ENCODE data around the gene CFAP46. TPM values are rescaled to one million over a fixed set of nuclear protein-coding genes. Genes with fewer than 3 reads are reported as not detected.

Gene CFAP46
- total and polyA plus RNA-seq, 9 of the 15 experiments (the other 6 are each of a cell fraction or from before 2014, with no cell fraction given), result not detected

DNA sequence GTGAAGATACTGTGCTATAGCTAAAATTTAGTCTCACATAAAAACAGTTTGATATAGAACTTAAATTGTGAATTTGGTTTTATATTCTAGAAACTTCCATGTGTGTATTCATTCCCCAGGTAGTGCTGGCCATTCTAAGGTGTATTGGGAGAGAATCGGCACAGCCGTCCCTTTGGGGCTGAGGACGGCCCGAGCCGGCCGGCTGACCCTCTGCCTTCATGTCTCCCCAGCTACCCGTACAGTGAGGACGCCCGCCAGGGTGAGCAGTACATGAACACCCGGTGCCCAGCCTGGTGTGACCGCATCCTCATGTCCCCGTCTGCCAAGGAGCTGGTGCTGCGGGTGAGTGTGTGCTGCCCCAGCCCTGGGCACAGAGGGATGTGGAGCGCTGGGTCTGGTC is 164.9 kb downstream of the CFAP46 start (continued):
- TF ChIP-seq MAFG (tag; conservative IDR thresholded peaks at IDR 0.05) (no peak), ZZZ3 (IDR thresholded peaks at IDR 0.05) (no peak)
- TF ChIP-seq, protein P1, sequence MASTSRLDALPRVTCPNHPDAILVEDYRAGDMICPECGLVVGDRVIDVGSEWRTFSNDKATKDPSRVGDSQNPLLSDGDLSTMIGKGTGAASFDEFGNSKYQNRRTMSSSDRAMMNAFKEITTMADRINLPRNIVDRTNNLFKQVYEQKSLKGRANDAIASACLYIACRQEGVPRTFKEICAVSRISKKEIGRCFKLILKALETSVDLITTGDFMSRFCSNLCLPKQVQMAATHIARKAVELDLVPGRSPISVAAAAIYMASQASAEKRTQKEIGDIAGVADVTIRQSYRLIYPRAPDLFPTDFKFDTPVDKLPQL (IDR thresholded peaks at IDR 0.05; ENCODE audit: extremely low read depth, insufficient read length), result no peak
- TF ChIP-seq, protein P2, sequence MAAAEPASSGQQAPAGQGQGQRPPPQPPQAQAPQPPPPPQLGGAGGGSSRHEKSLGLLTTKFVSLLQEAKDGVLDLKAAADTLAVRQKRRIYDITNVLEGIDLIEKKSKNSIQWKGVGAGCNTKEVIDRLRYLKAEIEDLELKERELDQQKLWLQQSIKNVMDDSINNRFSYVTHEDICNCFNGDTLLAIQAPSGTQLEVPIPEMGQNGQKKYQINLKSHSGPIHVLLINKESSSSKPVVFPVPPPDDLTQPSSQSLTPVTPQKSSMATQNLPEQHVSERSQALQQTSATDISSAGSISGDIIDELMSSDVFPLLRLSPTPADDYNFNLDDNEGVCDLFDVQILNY (CRISPR knock-in tag; IDR thresholded peaks at IDR 0.05), result no peak

DNA sequence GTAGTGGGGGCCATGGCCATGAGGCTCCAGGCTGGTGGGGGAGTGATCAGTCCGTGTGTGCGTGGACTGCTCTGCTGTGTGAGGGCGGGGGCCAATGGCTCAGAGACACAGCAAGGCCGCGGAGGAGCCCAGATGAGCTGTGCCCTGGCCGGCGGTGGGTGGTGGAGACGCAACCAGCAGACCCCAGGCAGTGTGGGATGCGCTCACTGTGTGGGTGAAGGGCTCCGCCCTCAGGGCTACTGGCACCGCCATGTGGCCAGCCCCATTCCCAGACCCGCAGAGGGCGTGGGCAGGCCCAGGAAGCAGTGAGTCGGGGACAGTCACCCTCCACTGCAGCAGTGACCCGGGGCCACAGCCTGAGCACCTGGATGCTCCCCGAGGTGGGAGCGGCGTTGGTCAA is 165.5 kb downstream of the CFAP46 start:
- no peak overlapping the region for H2AFZ ChIP-seq (ENCODE audit: low read depth, low read length)
- no peaks in the 10 kb centered on the region for H4K20me1 ChIP-seq (replicated peaks; ENCODE audit: control insufficient read depth, insufficient read depth, low read length)
- POLR2A ChIA-PET, result no interaction called here
- no peak overlapping the region for H3K4me2 ChIP-seq (ENCODE audit: insufficient read depth, low read length)
- no peaks in the 10 kb centered on the region for H3K36me3 ChIP-seq (ENCODE audit: control insufficient read depth, insufficient read depth, low read length)
- ATAC-seq (no peak), FAIRE-seq (no peak), DNase-seq (ENCODE audit: extremely low read depth in 1 of 4, low spot score in 3 of 4) (no peak)
- intact Hi-C loops (cut with micrococcal nuclease), result no loop called here
- H3K9ac ChIP-seq (ENCODE audit: insufficient read depth in 1 of 2, low read depth in 2 of 2, low read length in 2 of 2), result no peak overlapping the region
- H3K9me3 ChIP-seq (replicated peaks; ENCODE audit: control insufficient read depth, insufficient read depth, low read depth, low read length), result no peaks in the 10 kb centered on the region
- H3K79me2 ChIP-seq (ENCODE audit: control insufficient read depth, insufficient read depth, low read length), result no peaks in the 10 kb centered on the region
- no CpG with 5 or more reads among the region's 18 CpGs for WGBS (ENCODE audit: insufficient coverage, low coverage, missing lambda C conversion rate)
- H3K27me3 ChIP-seq (ENCODE audit: control insufficient read depth in 2 of 2, insufficient read depth in 2 of 2, low read length in 2 of 2), result no peaks in the 10 kb centered on the region
- H3K4me1 ChIP-seq (replicated peaks in 1 of 2; ENCODE audit: control insufficient read depth in 2 of 2, insufficient read depth in 2 of 2, low read length in 2 of 2), result no peaks in the 10 kb centered on the region
- no peak overlapping the region for H3K27ac ChIP-seq (ENCODE audit: extremely low read depth, low read depth, low read length)
- CTCF ChIA-PET (ENCODE audit: low intra/inter-chr PET ratio), result no interaction called here
- no peaks in the 10 kb centered on the region for H3K9me1 ChIP-seq (ENCODE audit: control insufficient read depth, insufficient read depth, low read length)
- no peak overlapping the region for H3K4me3 ChIP-seq
- no TSS peak for BruUV-seq (replicated peaks)
- in situ Hi-C loops (cut with MboI), result no loop called here
- no peak for TF ChIP-seq JUNB (CRISPR knock-in tag; conservative IDR thresholded peaks at IDR 0.05)
- TF ChIP-seq, protein P3, sequence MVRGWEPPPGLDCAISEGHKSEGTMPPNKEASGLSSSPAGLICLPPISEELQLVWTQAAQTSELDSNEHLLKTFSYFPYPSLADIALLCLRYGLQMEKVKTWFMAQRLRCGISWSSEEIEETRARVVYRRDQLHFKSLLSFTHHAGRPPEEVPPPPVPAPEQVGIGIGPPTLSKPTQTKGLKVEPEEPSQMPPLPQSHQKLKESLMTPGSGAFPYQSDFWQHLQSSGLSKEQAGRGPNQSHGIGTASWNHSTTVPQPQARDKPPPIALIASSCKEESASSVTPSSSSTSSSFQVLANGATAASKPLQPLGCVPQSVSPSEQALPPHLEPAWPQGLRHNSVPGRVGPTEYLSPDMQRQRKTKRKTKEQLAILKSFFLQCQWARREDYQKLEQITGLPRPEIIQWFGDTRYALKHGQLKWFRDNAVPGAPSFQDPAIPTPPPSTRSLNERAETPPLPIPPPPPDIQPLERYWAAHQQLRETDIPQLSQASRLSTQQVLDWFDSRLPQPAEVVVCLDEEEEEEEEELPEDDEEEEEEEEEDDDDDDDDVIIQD (CRISPR knock-in tag; IDR thresholded peaks at IDR 0.05), result no peak
- no peak for TF ChIP-seq BACH1 (tag; IDR thresholded peaks at IDR 0.05)
- TF ChIP-seq, protein P4, sequence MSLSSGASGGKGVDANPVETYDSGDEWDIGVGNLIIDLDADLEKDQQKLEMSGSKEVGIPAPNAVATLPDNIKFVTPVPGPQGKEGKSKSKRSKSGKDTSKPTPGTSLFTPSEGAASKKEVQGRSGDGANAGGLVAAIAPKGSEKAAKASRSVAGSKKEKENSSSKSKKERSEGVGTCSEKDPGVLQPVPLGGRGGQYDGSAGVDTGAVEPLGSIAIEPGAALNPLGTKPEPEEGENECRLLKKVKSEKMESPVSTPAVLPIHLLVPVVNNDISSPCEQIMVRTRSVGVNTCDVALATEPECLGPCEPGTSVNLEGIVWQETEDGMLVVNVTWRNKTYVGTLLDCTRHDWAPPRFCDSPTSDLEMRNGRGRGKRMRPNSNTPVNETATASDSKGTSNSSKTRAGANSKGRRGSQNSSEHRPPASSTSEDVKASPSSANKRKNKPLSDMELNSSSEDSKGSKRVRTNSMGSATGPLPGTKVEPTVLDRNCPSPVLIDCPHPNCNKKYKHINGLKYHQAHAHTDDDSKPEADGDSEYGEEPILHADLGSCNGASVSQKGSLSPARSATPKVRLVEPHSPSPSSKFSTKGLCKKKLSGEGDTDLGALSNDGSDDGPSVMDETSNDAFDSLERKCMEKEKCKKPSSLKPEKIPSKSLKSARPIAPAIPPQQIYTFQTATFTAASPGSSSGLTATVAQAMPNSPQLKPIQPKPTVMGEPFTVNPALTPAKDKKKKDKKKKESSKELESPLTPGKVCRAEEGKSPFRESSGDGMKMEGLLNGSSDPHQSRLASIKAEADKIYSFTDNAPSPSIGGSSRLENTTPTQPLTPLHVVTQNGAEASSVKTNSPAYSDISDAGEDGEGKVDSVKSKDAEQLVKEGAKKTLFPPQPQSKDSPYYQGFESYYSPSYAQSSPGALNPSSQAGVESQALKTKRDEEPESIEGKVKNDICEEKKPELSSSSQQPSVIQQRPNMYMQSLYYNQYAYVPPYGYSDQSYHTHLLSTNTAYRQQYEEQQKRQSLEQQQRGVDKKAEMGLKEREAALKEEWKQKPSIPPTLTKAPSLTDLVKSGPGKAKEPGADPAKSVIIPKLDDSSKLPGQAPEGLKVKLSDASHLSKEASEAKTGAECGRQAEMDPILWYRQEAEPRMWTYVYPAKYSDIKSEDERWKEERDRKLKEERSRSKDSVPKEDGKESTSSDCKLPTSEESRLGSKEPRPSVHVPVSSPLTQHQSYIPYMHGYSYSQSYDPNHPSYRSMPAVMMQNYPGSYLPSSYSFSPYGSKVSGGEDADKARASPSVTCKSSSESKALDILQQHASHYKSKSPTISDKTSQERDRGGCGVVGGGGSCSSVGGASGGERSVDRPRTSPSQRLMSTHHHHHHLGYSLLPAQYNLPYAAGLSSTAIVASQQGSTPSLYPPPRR (CRISPR knock-in tag; IDR thresholded peaks at IDR 0.05; ENCODE audit: borderline replicate concordance), result no peak
- TF ChIP-seq, protein P5, sequence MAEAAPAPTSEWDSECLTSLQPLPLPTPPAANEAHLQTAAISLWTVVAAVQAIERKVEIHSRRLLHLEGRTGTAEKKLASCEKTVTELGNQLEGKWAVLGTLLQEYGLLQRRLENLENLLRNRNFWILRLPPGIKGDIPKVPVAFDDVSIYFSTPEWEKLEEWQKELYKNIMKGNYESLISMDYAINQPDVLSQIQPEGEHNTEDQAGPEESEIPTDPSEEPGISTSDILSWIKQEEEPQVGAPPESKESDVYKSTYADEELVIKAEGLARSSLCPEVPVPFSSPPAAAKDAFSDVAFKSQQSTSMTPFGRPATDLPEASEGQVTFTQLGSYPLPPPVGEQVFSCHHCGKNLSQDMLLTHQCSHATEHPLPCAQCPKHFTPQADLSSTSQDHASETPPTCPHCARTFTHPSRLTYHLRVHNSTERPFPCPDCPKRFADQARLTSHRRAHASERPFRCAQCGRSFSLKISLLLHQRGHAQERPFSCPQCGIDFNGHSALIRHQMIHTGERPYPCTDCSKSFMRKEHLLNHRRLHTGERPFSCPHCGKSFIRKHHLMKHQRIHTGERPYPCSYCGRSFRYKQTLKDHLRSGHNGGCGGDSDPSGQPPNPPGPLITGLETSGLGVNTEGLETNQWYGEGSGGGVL (CRISPR knock-in tag; IDR thresholded peaks at IDR 0.05), result no peak
- TF ChIP-seq SETDB1 (IDR thresholded peaks at IDR 0.05; ENCODE audit: low read length), result no peak
